GM12865 (cell line): ENCODE data around the gene FBXL17.

Experiments used
- DNase-seq: peaks from one replicate; pipeline ENCODE4 v3.0.0; 2010; ENCODE audit warnings: low read depth
- H3K4me3 ChIP-seq: 2 replicates; pipeline ENCODE4 v1.5.1; 2011; ENCODE audit warnings: mild to moderate bottlenecking, low read depth, low read length, control low read depth
- TF ChIP-seq, protein P1 (sequence below): IDR thresholded peaks from 2 replicates; pipeline ENCODE4 v1.5.1; 2011; ENCODE audit warnings: low read length, control low read depth, low read depth, inconsistent platforms; ENCODE audit not compliant: insufficient read depth; ENCODE audit errors: missing control alignments

Gene FBXL17

GRCh38 chr5:108381954-108382783 lies at the start of gene FBXL17:
TSS of gene FBXL17 (minus strand) at chr5:108382098.
- peak; percentile 98 for DNase-seq
- peak within 1 kb of the TSS; percentile 71 for H3K4me3 ChIP-seq
- TF ChIP-seq, protein P1, sequence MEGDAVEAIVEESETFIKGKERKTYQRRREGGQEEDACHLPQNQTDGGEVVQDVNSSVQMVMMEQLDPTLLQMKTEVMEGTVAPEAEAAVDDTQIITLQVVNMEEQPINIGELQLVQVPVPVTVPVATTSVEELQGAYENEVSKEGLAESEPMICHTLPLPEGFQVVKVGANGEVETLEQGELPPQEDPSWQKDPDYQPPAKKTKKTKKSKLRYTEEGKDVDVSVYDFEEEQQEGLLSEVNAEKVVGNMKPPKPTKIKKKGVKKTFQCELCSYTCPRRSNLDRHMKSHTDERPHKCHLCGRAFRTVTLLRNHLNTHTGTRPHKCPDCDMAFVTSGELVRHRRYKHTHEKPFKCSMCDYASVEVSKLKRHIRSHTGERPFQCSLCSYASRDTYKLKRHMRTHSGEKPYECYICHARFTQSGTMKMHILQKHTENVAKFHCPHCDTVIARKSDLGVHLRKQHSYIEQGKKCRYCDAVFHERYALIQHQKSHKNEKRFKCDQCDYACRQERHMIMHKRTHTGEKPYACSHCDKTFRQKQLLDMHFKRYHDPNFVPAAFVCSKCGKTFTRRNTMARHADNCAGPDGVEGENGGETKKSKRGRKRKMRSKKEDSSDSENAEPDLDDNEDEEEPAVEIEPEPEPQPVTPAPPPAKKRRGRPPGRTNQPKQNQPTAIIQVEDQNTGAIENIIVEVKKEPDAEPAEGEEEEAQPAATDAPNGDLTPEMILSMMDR, result no peak

- TF ChIP-seq, protein P1, result no peak
- no peak overlapping the region for H3K4me3 ChIP-seq
- DNase-seq, result no peak
These were observed 49.2 kb upstream of the FBXL17 start for GRCh38 chr5:108430931-108431608.

- DNase-seq, result no peak
- TF ChIP-seq, protein P1, result no peak
- no peak overlapping the region for H3K4me3 ChIP-seq
These were observed 39.8 kb upstream of the FBXL17 start for GRCh38 chr5:108421713-108422112.

DNA sequence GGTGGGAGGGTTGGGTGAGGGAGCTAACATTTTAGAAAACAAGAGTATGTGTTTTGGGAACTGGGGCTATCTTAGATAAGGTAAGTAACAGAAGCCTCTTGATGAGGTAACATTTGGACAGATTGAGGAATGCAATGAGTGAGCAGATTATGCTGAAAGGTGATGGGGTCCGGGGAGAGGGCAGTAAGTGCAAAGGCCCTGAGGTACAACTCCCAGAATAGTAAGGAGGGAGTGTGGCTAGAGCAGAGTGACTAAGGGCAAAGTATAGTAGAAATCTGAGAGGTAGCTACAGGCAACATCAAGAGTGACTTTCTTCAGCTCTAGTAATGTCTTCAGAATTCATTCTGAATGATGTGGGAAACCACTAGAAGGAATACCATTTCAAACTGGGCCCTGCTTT lies 38.9 kb upstream of the FBXL17 start:
- TF ChIP-seq, protein P1, result no peak
- no peak for DNase-seq
- no peak overlapping the region for H3K4me3 ChIP-seq

- TF ChIP-seq, protein P1, result no peak
- no peak overlapping the region for H3K4me3 ChIP-seq
- DNase-seq, result no peak
These were observed 38.3 kb upstream of the FBXL17 start for GRCh38 chr5:108420158-108420557.

DNA sequence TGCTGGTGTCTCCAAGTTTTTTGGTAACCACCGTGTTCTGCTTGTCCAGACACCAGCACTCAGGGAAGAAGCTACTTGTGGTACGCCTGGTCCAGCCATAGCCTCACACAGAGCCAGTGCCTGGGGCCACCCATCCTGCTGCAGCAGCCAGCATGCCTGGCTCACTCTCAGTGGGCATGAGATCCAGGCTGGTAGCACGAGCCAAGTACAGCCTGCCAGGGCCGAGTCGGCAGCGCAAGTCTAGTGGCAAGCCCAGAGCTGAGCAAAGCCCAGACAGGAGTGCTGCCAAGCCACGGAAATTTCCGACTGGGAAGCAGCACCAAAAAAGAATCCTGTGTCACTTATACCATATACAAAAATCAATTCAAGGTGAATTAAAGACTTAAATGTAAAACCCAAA lies 36.3 kb upstream of the FBXL17 start:
- TF ChIP-seq, protein P1, result no peak
- no peak for DNase-seq
- no peak overlapping the region for H3K4me3 ChIP-seq
